CD14-positive monocyte (primary cell): ENCODE measurements around the gene ELANE. TPM values are rescaled to one million over a fixed set of nuclear protein-coding genes. Genes with fewer than 3 reads are reported as not detected.
"Not testable (repeated sequence)": the region's sequence is repeated elsewhere in the genome, so short reads cannot be mapped to it uniquely, and the experiment has no call there.

Source experiments
- DNase-seq, 3 donors: peaks; one replicate each; pipeline ENCODE4 v3.0.0-alpha.2; 2011 to 2022
- H2AFZ ChIP-seq: 2 replicates; pipeline ENCODE4 v1.6.0; 2012; ENCODE audit warnings: mild to moderate bottlenecking, low read depth, low read length, inconsistent platforms; ENCODE audit not compliant: insufficient read depth, poor library complexity, severe bottlenecking
- H3K27ac ChIP-seq, 2 donors: 1 replicate in 1 of 2; 2 replicates in 1 of 2; pipeline ENCODE4 v1.5.1; 2012 to 2013; ENCODE audit warnings: low read length in 2 of 2, control low read depth in 1 of 2, inconsistent platforms in 1 of 2, low read depth in 1 of 2, mild to moderate bottlenecking in 1 of 2
- H3K27me3 ChIP-seq, 2 donors: one replicate each; pipeline versions ENCODE4 v1.6.0 to v1.6.1; 2011 to 2013; ENCODE audit warnings: low read length in 2 of 2; ENCODE audit not compliant: control insufficient read depth in 2 of 2, insufficient read depth in 2 of 2
- H3K36me3 ChIP-seq, 2 donors: replicated peaks in 1 of 2; 1 replicate in 1 of 2; 2 replicates in 1 of 2; pipeline versions ENCODE4 v1.5.1 to v1.6.1; 2012 to 2013; ENCODE audit warnings: low read length in 2 of 2, control low read depth in 1 of 2, inconsistent platforms in 1 of 2, mild to moderate bottlenecking in 1 of 2; ENCODE audit not compliant: insufficient read depth in 2 of 2, control insufficient read depth in 1 of 2
- H3K4me1 ChIP-seq, 2 donors: 1 replicate in 1 of 2; 2 replicates in 1 of 2; pipeline versions ENCODE4 v1.5.1 to v1.6.1; 2012 to 2013; ENCODE audit warnings: low read length in 2 of 2, control low read depth in 1 of 2, inconsistent platforms in 1 of 2, mild to moderate bottlenecking in 1 of 2, moderate library complexity in 1 of 2; ENCODE audit not compliant: insufficient read depth in 2 of 2, control insufficient read depth in 1 of 2
- H3K4me2 ChIP-seq: replicated peaks from 2 replicates; pipeline ENCODE3; 2012; ENCODE audit warnings: low read length, moderate library complexity, mild to moderate bottlenecking; ENCODE audit not compliant: poor library complexity, severe bottlenecking; ENCODE audit errors: extremely low read depth
- H3K4me3 ChIP-seq, 3 experiments: fragments of 200-600 bp in 1 of 3; sonication (generic) in 1 of 3; replicated peaks in 1 of 3; 1 replicate in 2 of 3; 2 replicates in 1 of 3; pipeline ENCODE4 v1.5.1; 2011 to 2013; ENCODE audit warnings: low read length in 3 of 3, mild to moderate bottlenecking in 3 of 3, control low read depth in 2 of 3, low read depth in 2 of 3, inconsistent platforms in 1 of 3, moderate library complexity in 1 of 3
- H3K79me2 ChIP-seq: 2 replicates; pipeline ENCODE4 v1.6.0; 2012; ENCODE audit warnings: mild to moderate bottlenecking, control low read depth, inconsistent platforms, low read length, moderate library complexity; ENCODE audit not compliant: insufficient read depth
- H3K9ac ChIP-seq: 2 replicates; pipeline ENCODE4 v1.6.0; 2017; ENCODE audit warnings: low read length, mild to moderate bottlenecking; ENCODE audit not compliant: insufficient read depth, poor library complexity, severe bottlenecking
- H3K9me3 ChIP-seq, 2 donors: replicated peaks in 1 of 2; 1 replicate in 1 of 2; 2 replicates in 1 of 2; pipeline versions ENCODE4 v1.5.1 to v1.6.1; 2012 to 2013; ENCODE audit warnings: low read length in 2 of 2, control low read depth in 1 of 2; ENCODE audit not compliant: control insufficient read depth in 1 of 2, insufficient read depth in 1 of 2
- H4K20me1 ChIP-seq: 2 replicates; pipeline ENCODE4 v1.6.0; 2012; ENCODE audit warnings: mild to moderate bottlenecking, low read length, control low read depth, moderate library complexity; ENCODE audit not compliant: insufficient read depth
- H3K27ac Mint-ChIP-seq, 7 donors: one replicate each; pipeline ENCODE4 v1.8.0; 2020; ENCODE audit warnings: mild to moderate bottlenecking in 7 of 7, mixed read lengths in 7 of 7, moderate library complexity in 6 of 7, inconsistent platforms in 2 of 7
- H3K27me3 Mint-ChIP-seq, 3 donors: one replicate each; pipeline ENCODE4 v1.8.0; 2021 to 2022; ENCODE audit warnings: low read depth in 3 of 3, mild to moderate bottlenecking in 3 of 3, mixed read lengths in 3 of 3, moderate library complexity in 3 of 3, inconsistent platforms in 1 of 3
- H3K36me3 Mint-ChIP-seq, 2 donors: one replicate each; pipeline ENCODE4 v1.8.0; 2020; ENCODE audit warnings: mixed read lengths in 2 of 2, inconsistent platforms in 1 of 2, mild to moderate bottlenecking in 1 of 2
- H3K4me1 Mint-ChIP-seq: one replicate; pipeline ENCODE4 v1.8.0; 2020; ENCODE audit warnings: mild to moderate bottlenecking, mixed read lengths
- H3K4me3 Mint-ChIP-seq, 2 donors: one replicate each; pipeline ENCODE4 v1.8.0; 2020; ENCODE audit warnings: mild to moderate bottlenecking in 2 of 2, mixed read lengths in 2 of 2, moderate library complexity in 1 of 2
- H3K9me3 Mint-ChIP-seq, 7 donors: one replicate each; pipeline ENCODE4 v1.8.0; 2020 to 2022; ENCODE audit warnings: mixed read lengths in 7 of 7, mild to moderate bottlenecking in 6 of 7, moderate library complexity in 6 of 7, inconsistent platforms in 2 of 7
- CTCF ChIP-seq: fragments of 200-600 bp; IDR thresholded peaks from one replicate; pipeline ENCODE4 v1.8.0; 2022; ENCODE audit warnings: antibody characterized with exemption, mild to moderate bottlenecking
- WGBS: methylation state at CpG from one replicate; pipeline ENCODE4 v1.1.5; 2013; ENCODE audit warnings: missing lambda C conversion rate; ENCODE audit not compliant: insufficient coverage; 5-methylcytosine and 5-hydroxymethylcytosine counted together
- intact Hi-C, 2 donors: fragments of 100-400 bp; cut with micrococcal nuclease; formaldehyde crosslinking; loops; one replicate each; pipeline versions ENCODE4 v1.15.0 to v1.15.1; 2023
- polyA plus RNA-seq, 3 donors: library from polyadenylated mRNA; depleted of rRNA in 1 of 3; unstranded in 2 of 3; stranded (reverse) in 1 of 3; fragments of 300-500 nt in 2 of 3; fragments of >200 nt in 1 of 3; fragmentation: Illumina TruSeq in 2 of 3; gene quantifications; 1 replicate in 2 of 3; 2 replicates in 1 of 3; pipeline ENCODE4 v1.2.3, GENCODE V29; 2012 to 2021

The ELANE gene
- polyA plus RNA-seq, 3 donors: 0.61 to 2.0 (median 1.3) TPM

- Histone ChIP-seq H3K9ac (no peak overlapping the region), H3K9me3 (no peaks in the 10 kb centered on the region), H3K4me2 (peak overlapping the region; percentile 42), H2AFZ (no peak overlapping the region), H3K4me3 (peak overlapping the region in 1 of 3 experiments; percentile 21), H4K20me1 (no peaks in the 10 kb centered on the region), H3K27me3 (peaks cover 0 to 31% of the 10 kb centered on the region in 2 donors), H3K27ac (no peak overlapping the region), H3K79me2 (peaks cover 23% of the 10 kb centered on the region), H3K4me1 (peaks cover 46 to 65% of the 10 kb centered on the region in 2 donors), H3K36me3 (no peaks in the 10 kb centered on the region)
- H3K9me3 Mint-ChIP-seq: peaks cover 0 to 3% (median 1%) of the 10 kb centered on the region in 7 donors
- no peak overlapping the region for H3K27ac Mint-ChIP-seq
- peaks cover 32 to 57% (median 43%) of the 10 kb centered on the region in 3 donors for H3K27me3 Mint-ChIP-seq
- peaks cover 60% of the 10 kb centered on the region for H3K4me1 Mint-ChIP-seq
- no peak for DNase-seq
- 16% methylated on average over 9 of the region's 12 CpGs for WGBS
- intact Hi-C loops: no loop called here
- no peak for TF ChIP-seq CTCF
- peak overlapping the region in 1 of 2 donors; percentile 7 for H3K4me3 Mint-ChIP-seq
- peaks cover 0 to 2% of the 10 kb centered on the region in 2 donors for H3K36me3 Mint-ChIP-seq
Observed at GRCh38 chr19:848386-848921, 3.6 kb upstream of the ELANE start.

DNA sequence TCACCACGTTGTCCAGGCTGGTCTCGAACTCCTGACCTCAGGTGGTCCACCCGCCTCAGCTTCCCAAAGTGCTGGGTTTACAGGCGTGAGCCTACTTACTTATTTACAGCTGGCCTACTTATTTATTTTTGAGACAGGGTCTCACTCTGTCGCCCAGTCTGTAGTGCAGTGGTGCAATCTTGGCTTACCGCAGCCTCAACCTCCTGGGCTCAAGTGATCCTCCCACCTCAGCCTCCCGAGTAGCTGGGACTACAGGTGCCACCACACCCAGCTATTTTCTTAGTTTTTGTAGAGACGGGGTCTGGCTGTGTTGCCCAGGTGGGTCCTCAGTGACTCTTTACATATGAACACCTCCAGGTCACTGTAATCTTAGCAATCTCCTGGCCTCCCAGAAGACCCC is 2.9 kb upstream of the ELANE start:
- H3K36me3 ChIP-seq, DNase-seq, H3K4me3 ChIP-seq, H3K27ac Mint-ChIP-seq, H3K36me3 Mint-ChIP-seq, H3K9ac ChIP-seq, H2AFZ ChIP-seq, H4K20me1 ChIP-seq, intact Hi-C loops, H3K4me3 Mint-ChIP-seq, H3K9me3 Mint-ChIP-seq, H3K9me3 ChIP-seq, H3K4me2 ChIP-seq, H3K27ac ChIP-seq: not testable (repeated sequence)
- Histone ChIP-seq H3K27me3 (peaks cover 0 to 27% of the 10 kb centered on the region in 2 donors), H3K79me2 (peaks cover 23% of the 10 kb centered on the region), H3K4me1 (peaks cover 40 to 59% of the 10 kb centered on the region in 2 donors)
- WGBS: 58% methylated on average over 6 of the region's 8 CpGs
- Mint-ChIP-seq H3K27me3 (peaks cover 32 to 54% (median 40%) of the 10 kb centered on the region in 3 donors), H3K4me1 (peaks cover 58% of the 10 kb centered on the region)
